HG02588 (cell line): ENCODE results near the gene KCNJ9.
"Not testable (repeated sequence)": the region's sequence is repeated elsewhere in the genome, so short reads cannot be mapped to it uniquely, and the experiment has no call there.

Experiments
- ATAC-seq: cut with Tn5 transposase; IDR thresholded peaks from one replicate; pipeline ENCODE4 v1.9.1; 2021; ENCODE audit warnings: mild to moderate bottlenecking, moderate library complexity; ENCODE audit not compliant: unreplicated experiment

The KCNJ9 gene

GRCh38 chr1:160101717-160102522 lies 20.6 kb downstream of the KCNJ9 start:
- ATAC-seq = no peak

- no peak for ATAC-seq
These were observed 22.5 kb downstream of the KCNJ9 start for GRCh38 chr1:160103658-160104408.

GRCh38 chr1:160104486-160104885 lies 23.1 kb downstream of the KCNJ9 start:
- no peak for ATAC-seq

- no peak for ATAC-seq
These were observed 23.8 kb downstream of the KCNJ9 start for GRCh38 chr1:160105155-160105554.

GRCh38 chr1:160107512-160107911 lies 26.2 kb downstream of the KCNJ9 start:
- no peak for ATAC-seq

GRCh38 chr1:160108888-160109662 lies 27.7 kb downstream of the KCNJ9 start:
- no peak for ATAC-seq

GRCh38 chr1:160109686-160110085 lies 28.3 kb downstream of the KCNJ9 start:
- ATAC-seq = no peak

GRCh38 chr1:160111462-160111861 lies 30.1 kb downstream of the KCNJ9 start:
- not testable (repeated sequence) for ATAC-seq

- no peak for ATAC-seq
These were observed 31.0 kb downstream of the KCNJ9 start for GRCh38 chr1:160112357-160112756.

GRCh38 chr1:160113407-160113806 lies 32.1 kb downstream of the KCNJ9 start:
- no peak for ATAC-seq

GRCh38 chr1:160114085-160114484 lies 32.7 kb downstream of the KCNJ9 start:
- ATAC-seq = no peak

- ATAC-seq = no peak
These were observed 34.4 kb downstream of the KCNJ9 start, which contains the start of gene ATP1A2 for GRCh38 chr1:160115545-160116282. Gene ATP1A2 (plus strand): TSS chr1:160115759. CDS start chr1:160115862, 103 bp downstream.

- no peak for ATAC-seq
These were observed 35.2 kb downstream of the KCNJ9 start for GRCh38 chr1:160116283-160117147.

- no peak for ATAC-seq
These were observed 36.0 kb downstream of the KCNJ9 start for GRCh38 chr1:160117300-160117699.

- no peak for ATAC-seq
These were observed 36.4 kb downstream of the KCNJ9 start for GRCh38 chr1:160117709-160118183.

- ATAC-seq = no peak
These were observed 37.6 kb downstream of the KCNJ9 start for GRCh38 chr1:160118928-160119327.

GRCh38 chr1:160120797-160121196 lies 39.5 kb downstream of the KCNJ9 start:
- no peak for ATAC-seq

GRCh38 chr1:160121388-160121787 lies 40.0 kb downstream of the KCNJ9 start:
- ATAC-seq = no peak

- no peak for ATAC-seq
These were observed 41.7 kb downstream of the KCNJ9 start for GRCh38 chr1:160122978-160123495.
